SK-N-DZ (cell line): Measurements from ENCODE around the gene SLC35E2B.
"Not testable (repeated sequence)": the region's sequence is repeated elsewhere in the genome, so short reads cannot be mapped to it uniquely, and the experiment has no call there.

Source experiments
- DNase-seq: peaks from one replicate; pipeline ENCODE4 v3.0.0-alpha.2; 2015; ENCODE audit warnings: low spot score

Gene SLC35E2B

DNA sequence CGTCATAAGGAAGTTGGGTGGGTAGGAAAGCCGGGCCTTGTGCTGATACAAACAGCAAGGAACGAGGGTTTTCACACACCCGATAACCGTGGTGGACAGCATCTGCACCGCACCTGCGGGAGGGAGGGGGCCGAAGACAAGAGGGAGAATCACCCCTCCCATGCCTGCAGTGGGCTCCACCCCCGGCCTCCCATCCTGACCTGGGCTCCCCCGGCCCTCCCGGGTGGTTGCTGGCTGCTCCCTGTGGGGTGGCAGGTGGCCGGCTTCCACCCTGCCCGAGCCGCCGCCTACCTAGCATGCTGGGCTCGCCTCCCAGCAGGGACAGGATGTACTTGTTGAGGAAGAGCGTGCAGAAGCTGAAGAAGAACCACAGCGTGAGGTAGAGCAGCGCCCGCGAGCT is 16.5 kb downstream of the SLC35E2B start:
- DNase-seq = not testable (repeated sequence)

DNA sequence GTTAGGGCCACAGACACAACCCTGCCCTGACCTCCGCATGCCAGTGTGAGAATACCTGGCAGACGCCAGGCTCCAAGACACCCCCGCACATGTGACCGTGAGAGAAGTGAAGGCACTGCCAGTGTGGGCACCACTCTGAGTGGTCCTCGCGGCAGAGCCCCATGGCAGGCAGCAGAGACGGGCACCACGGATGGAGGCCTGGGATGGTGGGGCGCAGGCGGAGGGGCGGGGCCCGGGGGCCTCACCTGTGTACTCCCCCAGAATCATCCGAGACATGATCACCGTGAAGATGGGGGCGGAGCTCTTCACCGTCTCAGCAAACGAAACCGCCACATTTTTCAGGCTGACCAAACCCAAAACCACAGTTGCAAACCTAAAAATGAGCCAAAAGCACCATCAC is 17.4 kb downstream of the SLC35E2B start:
- DNase-seq = not testable (repeated sequence)

DNA sequence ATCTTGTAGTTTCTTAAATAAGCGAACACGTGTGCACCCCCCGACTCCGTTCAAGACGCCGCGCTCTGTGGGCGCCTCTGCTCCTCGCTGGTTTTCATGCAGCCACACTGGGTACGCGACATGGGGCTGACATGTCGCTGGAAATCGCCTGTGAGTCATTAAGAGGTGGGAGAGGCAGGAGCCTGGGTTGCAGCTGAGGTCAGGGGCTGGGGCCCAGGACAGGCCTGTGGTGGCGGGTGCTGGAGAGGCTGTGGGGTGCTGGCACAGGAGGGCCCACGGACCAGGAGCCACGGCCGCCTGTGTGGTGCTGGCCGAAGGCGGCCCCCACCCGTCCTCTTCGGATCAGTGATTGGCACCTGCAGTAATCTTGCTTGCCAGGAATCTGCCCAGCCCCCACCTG is 17.8 kb downstream of the SLC35E2B start:
- DNase-seq = not testable (repeated sequence)

DNA sequence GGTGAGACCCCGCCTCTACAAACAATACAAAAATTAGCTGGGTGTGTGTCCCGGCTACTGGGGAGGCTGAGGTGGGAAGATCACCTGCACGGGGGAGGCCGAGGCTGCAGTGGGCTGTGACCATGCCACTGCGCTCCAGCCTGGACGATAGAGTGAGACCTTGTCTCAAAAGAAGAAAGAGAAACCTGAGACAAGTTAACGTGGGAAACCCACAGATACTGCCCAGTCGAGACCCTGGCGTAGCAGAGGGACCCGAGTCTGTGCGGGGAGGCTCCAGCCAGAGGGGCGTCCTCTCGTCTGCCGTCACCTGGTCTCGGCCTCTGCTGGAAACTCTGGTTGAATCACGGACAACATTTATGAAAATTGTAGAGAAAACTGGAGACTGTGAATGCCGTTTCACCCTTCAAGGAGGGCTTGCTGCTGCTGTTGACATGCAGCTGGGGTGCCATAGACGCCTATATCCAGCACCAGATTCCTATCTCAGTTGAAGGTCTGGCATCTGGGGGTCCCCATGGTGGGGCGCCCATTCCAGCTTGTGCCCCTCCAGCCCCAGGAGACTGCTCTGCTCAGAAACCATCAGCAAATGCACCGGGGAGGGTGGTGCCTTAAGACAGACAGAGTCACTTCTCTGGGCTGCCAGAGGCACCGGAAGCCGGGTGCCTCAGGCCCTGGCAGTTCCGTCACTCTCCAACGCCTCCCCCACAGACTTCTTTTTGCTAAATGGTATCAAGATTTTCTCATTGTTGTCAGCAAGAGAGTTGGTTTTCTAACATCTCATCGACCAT is 20.2 kb downstream of the SLC35E2B start:
- DNase-seq = no peak

DNA sequence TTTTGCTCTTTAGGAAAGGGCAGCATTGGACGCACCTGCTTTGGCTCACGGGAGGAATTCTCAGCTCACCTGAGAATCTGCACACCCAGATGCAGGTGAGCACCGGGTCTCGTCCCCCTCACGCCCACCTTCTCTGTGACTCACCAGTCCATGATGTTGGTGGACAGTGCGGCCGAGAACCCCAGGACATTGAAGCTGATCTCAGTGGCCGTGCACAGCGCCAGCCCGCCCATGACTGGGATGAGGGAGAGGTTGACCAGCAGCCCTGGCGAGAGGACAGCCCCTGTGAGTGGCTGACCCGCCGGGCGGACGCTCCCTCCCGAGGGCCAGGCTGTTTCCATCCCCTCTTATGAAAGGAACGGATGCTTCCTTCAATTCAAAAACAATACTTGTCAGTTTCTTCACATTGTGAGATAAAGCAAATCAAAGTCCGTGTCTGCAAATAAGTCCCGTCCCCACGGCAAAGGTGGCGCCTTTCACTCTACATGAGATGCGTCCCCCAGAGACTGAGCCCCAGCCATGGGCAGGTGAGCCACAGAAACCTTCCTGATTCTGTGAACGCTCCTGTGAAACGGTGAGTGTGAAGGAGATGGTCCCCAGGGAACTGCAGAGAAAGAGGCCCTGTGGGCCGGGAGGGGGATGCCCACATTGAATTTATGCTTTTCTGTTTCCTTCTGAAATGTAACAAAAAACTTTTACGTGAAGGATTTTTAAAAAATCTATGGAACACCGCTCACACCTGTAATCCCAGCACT is 21.1 kb downstream of the SLC35E2B start:
- DNase-seq = no peak

DNA sequence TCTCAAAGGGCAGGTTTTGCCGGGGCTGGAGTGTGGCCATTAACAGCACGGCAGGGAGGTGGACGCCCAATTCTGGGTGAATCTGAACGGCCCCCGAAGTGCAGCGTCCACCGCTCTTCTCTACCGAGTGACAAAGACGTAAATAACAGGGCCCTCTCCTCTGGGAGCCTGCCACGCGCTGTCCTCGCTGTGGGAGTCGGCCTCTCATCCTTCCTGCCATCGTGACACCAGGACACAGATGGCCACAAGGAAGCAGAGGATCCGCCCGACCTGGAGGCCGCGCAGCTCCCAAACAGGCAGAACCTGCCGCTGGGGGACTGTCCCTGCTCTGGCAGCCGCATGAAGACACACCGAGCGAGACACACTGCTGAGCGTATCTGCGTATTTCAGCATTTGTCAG is 21.7 kb downstream of the SLC35E2B start:
- no peak for DNase-seq

DNA sequence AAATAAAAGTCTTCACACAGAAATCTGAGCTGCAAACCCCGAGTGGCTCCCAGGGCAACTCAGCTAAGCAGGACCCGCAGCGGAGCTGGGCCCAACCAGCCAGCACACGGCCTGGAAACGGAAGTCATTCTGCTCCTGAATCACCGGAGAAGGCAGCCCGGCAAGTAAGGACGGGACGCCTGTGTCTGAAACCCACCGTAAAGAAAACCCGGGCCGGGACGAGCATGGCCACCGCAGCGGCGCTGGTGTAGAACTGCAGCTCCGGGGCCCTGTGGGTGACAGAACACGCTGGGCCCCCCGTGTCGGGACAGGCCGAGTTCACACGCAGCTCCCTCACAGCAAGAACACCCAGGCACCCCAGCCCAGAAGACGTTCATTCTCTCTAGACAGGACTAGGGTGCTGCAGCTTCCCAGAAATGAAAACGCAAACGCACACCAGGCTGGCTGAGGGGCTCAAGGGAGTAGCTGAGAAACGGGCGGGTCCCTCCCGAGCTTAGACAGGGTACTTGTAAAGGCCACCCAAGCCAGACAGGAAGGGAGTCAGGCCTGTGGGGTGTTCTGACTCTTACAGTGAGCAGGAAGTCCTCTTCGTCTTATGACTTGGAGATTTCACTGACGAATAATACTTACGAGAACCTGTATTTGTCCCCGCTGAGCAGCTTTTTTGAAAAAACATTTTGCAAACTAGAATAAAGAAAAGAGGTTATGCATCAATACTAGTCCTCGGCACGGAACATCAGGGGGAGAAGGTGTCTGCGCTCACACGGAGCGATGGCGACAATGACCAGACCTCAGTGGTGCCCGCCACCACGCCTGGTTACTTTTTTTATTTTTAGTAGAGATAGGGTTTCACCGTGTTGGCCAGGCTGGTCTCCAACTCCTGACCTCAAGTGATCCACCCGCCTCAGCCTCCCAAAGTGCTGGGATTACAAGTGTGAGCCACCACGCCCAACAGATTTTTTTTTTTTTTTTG is 22.8 kb downstream of the SLC35E2B start:
- DNase-seq = no peak

DNA sequence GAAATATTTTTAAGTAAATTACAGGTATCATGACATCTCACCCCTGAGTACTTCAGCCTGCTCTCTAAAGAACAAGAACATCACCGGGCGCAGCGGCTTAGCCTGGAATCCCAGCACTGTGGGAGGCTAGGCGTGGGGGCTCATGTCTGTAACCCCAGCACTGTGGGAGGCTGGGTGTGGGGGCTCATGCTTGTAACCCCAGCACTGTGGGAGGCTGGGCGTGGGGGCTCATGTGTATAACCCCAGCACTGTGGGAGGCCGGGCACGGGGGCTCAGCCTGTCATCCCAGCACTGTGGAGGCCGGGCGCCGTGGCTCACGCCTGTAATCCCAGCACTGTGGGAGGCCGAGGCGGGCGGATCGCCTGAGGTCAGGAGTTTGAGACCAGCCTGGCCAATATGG is 26.1 kb downstream of the SLC35E2B start:
- no peak for DNase-seq

DNA sequence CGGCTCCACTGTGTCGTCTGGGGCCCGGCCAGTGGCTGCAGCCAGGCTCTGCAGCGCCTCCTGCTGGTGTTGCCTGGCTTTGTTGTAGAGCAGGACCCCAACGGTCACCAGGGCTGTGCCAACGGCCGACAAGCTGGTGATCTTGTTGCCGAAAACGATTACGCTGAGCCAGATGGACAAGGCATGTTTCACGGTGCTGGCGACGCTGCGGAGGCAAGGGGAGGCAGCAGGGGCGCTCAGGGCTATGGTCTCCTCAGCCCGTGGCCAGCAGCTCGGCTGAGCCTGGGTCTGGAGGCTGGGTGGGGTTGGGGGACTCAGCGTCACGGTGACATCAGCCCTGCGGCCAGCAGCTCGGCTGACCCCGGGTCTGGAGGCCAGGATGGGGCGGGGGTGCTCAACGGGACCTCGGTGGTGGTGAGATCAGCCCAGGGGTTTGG is 26.8 kb downstream of the SLC35E2B start:
- no peak for DNase-seq

DNA sequence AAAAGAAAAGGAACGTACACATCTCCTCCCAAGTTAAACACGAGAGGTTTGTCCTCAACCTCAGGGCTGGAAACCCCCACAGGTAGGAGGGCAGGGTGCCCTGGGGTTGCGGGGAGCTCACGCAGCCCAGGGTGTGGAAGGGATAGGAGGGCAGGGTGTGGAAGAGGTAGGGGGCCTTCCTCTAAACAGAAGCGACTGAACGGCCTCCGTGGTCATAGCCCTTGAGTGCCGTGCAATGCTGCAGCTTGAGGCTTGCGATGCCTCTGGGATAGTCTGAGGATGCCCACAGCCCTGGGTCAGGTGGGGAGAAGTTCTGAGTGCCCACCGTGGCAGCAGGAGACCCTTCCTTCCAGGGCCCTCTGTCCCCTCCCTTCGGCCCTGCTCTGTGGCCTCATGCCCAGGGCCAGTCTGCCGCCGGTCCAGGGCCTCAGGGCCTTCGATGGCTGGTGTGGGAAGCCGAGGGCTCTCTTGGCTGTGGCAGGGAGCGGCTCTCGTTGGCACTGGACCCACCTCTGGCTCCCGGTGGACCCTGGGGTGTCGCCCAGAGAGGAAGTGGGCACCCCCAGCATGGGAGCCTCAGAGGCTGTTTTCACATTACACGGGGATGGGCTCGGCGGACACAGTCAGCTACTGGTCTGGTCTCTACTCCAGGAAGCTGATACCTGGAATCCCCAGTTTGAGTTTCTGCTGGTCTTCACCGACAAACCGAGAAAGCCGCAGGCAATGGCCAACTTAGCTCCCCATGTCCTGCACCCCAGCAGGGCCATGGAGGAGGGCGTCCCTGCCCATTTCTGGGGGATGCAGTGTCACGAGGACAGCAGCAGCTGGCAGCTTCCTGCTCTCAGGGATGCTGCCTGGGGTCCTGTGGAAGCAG is 27.4 kb downstream of the SLC35E2B start:
- DNase-seq = no peak

DNA sequence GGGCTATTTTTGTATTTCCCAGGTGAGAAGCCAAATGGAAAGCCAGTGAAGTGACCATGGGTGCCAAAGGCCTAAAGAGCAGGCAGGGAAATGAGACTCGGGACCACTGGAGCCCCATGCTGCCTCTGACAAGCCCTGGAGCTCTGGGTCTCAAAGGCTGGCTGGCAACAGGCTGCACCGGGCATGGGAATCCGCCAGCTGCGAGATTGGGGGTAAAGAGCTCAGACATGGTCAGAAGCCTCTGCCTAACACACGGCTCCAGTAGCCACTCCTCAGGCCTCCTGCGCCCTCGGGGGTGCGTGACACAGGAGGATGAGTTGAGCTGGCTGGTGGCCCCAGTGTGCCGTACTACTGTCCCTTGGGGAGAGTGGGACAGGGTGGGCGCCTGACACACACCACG is 28.3 kb downstream of the SLC35E2B start:
- DNase-seq = not testable (repeated sequence)

DNA sequence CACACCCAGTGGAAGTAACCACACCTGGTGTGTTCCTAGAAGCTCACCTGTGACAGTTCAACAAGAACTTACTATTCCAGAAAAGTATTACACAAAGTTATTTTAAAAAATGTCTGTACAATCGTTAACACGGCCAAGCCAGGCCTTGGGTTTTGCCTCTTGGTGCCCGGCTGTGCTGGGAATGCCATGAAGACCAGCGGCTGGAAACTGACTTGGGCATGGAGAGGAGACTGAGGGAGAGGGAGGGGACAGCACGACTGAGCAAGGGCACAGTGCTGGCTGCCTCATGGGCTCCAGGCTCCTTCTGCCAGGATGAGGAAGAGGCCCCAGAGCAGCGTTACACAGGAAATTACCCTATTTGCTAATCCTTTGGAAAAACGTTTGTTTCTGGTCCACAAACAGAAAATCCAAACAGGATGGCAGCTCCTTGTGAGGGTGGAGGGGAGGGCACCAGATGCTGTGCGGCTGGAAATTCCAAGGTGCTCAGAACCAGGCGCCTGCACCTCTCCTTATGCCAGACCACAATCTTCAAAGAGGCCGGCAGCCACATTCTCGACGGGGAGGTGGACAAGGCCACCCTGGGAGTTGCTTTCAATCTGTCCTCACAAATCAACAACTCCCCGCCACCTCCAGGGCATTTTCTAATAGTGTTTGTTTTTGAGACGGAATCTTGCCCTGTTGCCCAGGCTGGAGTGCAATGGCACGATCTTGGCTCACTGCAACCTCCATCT is 29.6 kb downstream of the SLC35E2B start:
- DNase-seq = not testable (repeated sequence)

DNA sequence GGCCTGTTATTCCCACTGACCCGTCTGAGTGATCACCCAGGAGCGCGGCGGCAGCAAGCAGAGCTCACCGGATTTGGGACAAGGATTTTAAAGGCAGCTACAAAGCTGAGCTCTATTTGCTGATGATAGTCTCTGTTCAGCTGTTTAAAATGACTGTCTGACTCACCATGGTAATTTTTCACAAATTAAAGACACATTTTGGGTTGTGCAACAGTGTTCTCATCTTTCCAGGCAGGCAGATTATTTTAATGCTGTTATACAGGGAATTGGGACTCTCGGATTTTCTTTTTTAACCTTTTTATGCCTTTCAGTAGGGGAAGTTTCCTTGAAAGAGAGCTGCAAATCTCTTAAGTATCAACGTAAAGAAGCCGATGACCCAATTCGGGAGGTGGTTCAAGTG is 30.2 kb downstream of the SLC35E2B start:
- not testable (repeated sequence) for DNase-seq

DNA sequence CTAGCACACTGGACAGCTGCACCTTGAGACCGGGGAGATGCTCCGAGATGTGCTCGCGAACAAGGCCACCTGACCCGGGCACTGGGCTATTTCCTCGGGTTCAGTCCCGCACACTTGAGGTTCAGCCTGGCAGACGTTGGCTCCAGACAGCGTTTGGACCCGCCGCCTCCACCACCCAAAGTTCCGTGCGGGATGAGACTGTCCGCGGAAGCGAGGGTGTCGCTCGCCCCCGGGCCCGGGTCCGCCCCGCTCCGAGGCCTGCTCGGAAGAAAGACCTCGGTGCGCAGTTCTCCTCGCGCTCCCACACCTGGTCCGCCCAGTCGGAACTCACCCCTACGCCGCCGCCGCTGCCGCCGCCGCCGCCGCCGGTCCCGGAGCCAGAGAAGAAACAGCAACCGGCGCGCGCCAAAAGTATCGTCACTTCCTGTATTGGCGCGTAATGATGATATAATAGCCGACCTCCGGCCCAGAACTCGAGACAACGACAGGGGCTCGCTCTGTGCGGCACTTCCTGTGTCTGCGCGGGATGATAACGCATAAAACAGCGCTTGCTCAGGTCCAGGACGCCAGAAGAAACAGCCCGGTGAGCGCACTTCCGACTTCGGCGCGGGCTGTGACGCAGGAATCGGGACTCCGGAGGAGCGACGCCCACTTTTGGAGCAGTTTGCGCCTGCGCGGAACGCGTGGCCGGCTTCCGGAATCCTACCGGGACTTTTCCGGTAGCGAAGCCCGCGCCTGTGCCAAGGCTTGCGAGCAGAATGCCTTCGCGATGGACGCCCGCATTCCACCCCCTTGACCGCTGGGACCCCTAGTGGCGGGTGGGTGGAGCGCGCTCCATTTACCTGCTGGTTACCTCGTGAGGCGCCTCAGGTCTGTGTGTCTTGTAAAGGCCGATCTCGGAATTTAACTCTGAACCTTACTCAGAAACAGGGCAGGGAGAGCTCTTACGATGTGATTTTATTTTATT is 33.7 kb downstream of the SLC35E2B start, which contains the start of gene CDK11B:
Gene CDK11B, minus strand, starts transcription at position 422 of the 967 bp plus-strand sequence. CDS start 1,519 bp downstream, outside the sequence.
- DNase-seq = peak; percentile 95

DNA sequence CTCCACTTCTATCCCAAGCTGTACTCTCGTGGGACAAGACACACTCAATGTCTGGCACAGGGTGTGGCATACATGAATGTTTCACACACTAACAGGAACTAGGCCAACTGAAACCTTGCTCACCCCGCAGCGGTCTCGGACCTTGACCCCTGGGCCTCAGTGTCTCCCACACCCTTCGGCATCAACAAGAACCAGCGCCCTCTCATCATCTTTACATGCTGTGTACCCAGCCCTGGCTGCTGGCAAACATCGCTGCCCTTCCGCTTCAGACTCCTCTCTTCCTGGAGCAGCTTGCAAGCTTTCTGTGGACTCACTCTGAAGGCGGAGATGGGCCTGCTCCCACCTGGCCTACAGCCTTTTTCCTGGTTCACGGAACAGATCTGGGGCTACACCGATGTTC is 44.3 kb downstream of the SLC35E2B start:
- not testable (repeated sequence) for DNase-seq

DNA sequence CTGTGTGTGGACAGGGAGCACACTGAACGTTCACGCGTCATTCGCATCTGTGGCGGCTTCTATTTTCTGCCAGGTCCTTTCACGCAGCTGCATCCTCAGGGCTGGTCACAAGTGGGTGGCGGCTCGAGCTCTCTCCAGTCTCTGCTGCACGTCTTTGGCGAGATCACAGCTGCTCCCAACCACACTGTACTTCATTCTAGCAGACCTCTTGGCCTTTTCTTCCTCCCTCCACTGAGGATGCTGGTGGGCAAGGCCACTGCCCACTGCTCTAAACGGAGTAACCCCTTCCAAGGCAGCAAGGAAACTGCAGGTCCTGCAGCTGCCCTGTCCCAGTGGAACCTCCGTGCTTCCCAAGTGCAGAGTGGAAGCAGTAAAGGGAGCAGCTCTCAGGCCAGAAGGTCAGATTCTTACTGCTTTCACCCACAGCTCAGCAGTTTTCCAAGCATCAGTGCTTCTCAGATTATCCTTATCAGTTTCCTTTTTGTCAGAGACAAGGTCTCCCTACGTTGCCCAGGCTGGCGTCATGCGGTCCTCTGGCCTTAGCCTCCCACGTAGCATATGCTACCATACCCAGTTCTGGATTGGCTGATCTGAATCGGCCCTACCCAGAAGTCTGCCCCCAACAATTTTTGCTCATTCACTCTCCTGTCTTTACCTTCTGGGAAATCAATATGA is 44.9 kb downstream of the SLC35E2B start:
- not testable (repeated sequence) for DNase-seq

DNA sequence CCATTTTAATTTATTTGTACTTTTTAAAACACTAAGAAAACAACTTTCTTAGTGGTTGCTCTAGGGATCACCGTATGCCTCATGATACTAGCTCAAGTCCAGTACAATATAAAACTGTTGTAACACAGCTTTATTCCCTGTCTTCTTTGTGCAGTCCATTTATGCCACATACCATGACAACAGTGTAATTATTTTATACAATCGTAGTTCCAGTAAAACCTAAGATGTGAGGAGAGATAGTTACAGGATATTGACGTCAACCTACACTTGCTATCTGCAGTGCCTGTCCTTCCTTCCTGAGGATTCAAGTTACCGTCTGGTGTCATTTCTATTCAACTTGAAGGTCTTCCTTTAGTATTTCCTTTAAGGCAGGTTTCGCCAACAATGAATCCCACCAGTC is 46.3 kb downstream of the SLC35E2B start:
- not testable (repeated sequence) for DNase-seq
